ENCODE data around the gene ATP13A4. TPM values are rescaled to one million over a fixed set of nuclear protein-coding genes. Genes with fewer than 3 reads are reported as not detected.

ATP13A4 gene
- total and polyA plus RNA-seq, 2 of the 8 experiments (the other 6 are each of a cell fraction or from before 2014, with no cell fraction given): 0.12 TPM; not detected in 1

DNA sequence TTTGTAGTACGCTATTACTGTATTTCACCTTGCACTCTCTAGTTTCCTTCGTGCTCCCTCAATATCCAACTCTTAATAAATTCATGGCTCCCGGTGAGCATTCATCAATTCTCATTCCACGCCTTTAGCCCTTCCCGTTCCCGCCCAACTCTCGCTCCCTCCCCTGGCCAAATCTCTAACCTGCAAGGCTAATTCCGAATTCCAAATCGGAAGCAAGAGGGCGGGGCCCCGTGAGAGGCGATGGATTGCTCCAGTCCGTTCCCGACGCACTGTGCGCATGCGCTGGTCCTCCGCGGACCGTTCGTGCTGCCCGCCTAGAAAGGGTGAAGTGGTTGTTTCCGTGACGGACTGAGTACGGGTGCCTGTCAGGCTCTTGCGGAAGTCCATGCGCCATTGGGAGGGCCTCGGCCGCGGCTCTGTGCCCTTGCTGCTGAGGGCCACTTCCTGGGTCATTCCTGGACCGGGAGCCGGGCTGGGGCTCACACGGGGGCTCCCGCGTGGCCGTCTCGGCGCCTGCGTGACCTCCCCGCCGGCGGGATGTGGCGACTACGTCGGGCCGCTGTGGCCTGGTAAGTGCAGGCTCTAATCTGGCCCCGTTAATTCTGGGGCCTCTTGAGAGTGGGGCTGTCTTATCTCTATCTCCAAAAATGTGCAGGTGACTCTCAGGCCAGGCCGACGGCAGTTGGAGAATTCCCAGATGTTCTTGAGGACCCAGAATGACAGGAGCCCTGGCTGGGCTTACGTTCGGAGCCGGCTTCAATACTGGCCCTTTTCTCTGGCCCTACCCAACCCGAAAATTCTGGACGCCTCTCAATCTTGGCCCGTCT is 38.4 kb upstream of the ATP13A4 start, which contains the start of gene OPA1:
Gene OPA1, plus strand, starts transcription at position 368 of the 827 bp plus-strand sequence. Its CDS starts 170 bp downstream, at position 538.
- Histone ChIP-seq H4K20me1 (replicated peaks in 1 of 2; ENCODE audit: control insufficient read depth in 1 of 2, insufficient read depth in 2 of 2, low read length in 2 of 2) (no peaks in the 10 kb centered on the region), H3K27me3 (replicated peaks in 1 of 4; ENCODE audit: control insufficient read depth in 3 of 4, extremely low read depth in 1 of 4, insufficient read depth in 3 of 4, low read length in 3 of 4) (peaks cover 0 to 6% (median 2%) of the 10 kb centered on the region in 4 experiments; a peak in 3 of 7 replicates), H2BK12ac (ENCODE audit: low read depth, low read length) (no peak within 1 kb of the TSS), H3K56ac (replicated peaks; ENCODE audit: insufficient read length, low read depth, low read length) (no peak within 1 kb of the TSS), H2AFZ (ENCODE audit: low read length) (peak within 1 kb of the TSS; percentile 99), H3K18ac (ENCODE audit: extremely low read depth, low read length) (peak within 1 kb of the TSS; percentile 4; the same call in 1 of the 2 replicates), H2BK20ac (ENCODE audit: low read length) (no peak within 1 kb of the TSS), H3K23ac (ENCODE audit: insufficient read length) (no peak within 1 kb of the TSS), H3K4me1 (replicated peaks in 1 of 4; ENCODE audit: control insufficient read depth in 3 of 4, insufficient read depth in 4 of 4, low read length in 3 of 4) (peaks cover 0 to 4% (median 1%) of the 10 kb centered on the region in 4 experiments; a peak in 2 of 7 replicates), H3K4me3 (ENCODE audit: extremely low read depth in 1 of 4, insufficient read depth in 2 of 4, low read depth in 3 of 4, low read length in 4 of 4) (peak within 1 kb of the TSS; percentile 79 to 93 (median 90)), H2BK120ac (replicated peaks; ENCODE audit: low read depth, low read length) (no peak within 1 kb of the TSS), H3K23me2 (ENCODE audit: low read depth, low read length) (no peaks in the 10 kb centered on the region), H3K9ac (replicated peaks in 1 of 4; ENCODE audit: extremely low read depth in 1 of 4, low read depth in 3 of 4, low read length in 3 of 4) (peak within 1 kb of the TSS; percentile 54 to 83 (median 71)), H2BK15ac (ENCODE audit: low read length) (no peak within 1 kb of the TSS), H4K91ac (replicated peaks; ENCODE audit: insufficient read length, low read length) (peak within 1 kb of the TSS; percentile 67), H2AK5ac (ENCODE audit: low read depth, low read length) (no peak within 1 kb of the TSS), H3K79me1 (ENCODE audit: low read depth, low read length) (peaks cover 3% of the 10 kb centered on the region; the same call in 1 of the 2 replicates), H4K5ac (ENCODE audit: insufficient read length, low read depth, low read length) (peak within 1 kb of the TSS; percentile 28), H3K9me3 (ENCODE audit: insufficient read depth in 2 of 2, low read depth in 1 of 2, low read length in 1 of 2) (no peaks in the 10 kb centered on the region), H3K36me3 (ENCODE audit: control insufficient read depth in 2 of 4, insufficient read depth in 4 of 4, low read length in 3 of 4) (0 out of 8 replicates have a peak, but pooled peaks cover 0 to 2% (median 0%) of the 10 kb centered on the region in 4 experiments), H3K4ac (replicated peaks; ENCODE audit: insufficient read length, low read depth, low read length) (no peak within 1 kb of the TSS), H3K14ac (ENCODE audit: insufficient read length) (no peak within 1 kb of the TSS), H2BK5ac (ENCODE audit: low read depth, low read length) (no peak within 1 kb of the TSS), H3K79me2 (ENCODE audit: control insufficient read depth in 1 of 2, insufficient read depth in 2 of 2, low read length in 2 of 2) (peaks cover 3 to 44% of the 10 kb centered on the region in 2 experiments; a peak in 3 of 4 replicates), H3K27ac (ENCODE audit: low read depth, low read length) (peak within 1 kb of the TSS; percentile 33; the same call in 1 of the 2 replicates), H3K4me2 (ENCODE audit: insufficient read depth in 1 of 2, low read depth in 2 of 2, low read length in 2 of 2) (peak within 1 kb of the TSS; percentile 91 to 92), H4K8ac (ENCODE audit: extremely low read depth, insufficient read depth, low read length) (0 out of 2 replicates have a peak within 1 kb of the TSS, but pooled peaks have one; percentile 84)
- POLR2A ChIA-PET (ENCODE audit: partially characterized antibody): no interaction called here
- DNase-seq (ENCODE audit: low read depth in 1 of 2, low spot score in 2 of 2) (peak; percentile 97 to 98), FAIRE-seq (no peak)
- 2% methylated on average over 55 of the region's 55 CpGs; no CpG with 5 or more reads in 1 of the 2 experiments for WGBS, 2 experiments (ENCODE audit: extremely low coverage in 1 of 2, insufficient coverage in 1 of 2, insufficient read length in 1 of 2, insufficient replicate concordance in 2 of 2, low coverage in 1 of 2, low lambda C conversion rate in 2 of 2, missing lambda C conversion rate in 1 of 2)
- CTCF ChIA-PET (ENCODE audit: partially characterized antibody): no interaction called here
- TF ChIP-seq TAF7 (optimal IDR thresholded peaks at IDR 0.05; ENCODE audit: borderline replicate concordance, low read depth, low read length): peak; percentile 66
- TF ChIP-seq RFX5 (IDR thresholded peaks at IDR 0.05; ENCODE audit: borderline replicate concordance, low read depth, low read length): 0 out of 2 replicates have a peak, but pooled peaks have one; percentile 23
- peak; percentile 99 for TF ChIP-seq E2F6 (IDR thresholded peaks at IDR 0.05)
- TF ChIP-seq NANOG (IDR thresholded peaks at IDR 0.05; ENCODE audit: insufficient read depth, low read depth, low read length, poor library complexity, severe bottlenecking): no peak
- TF ChIP-seq SP1 (IDR thresholded peaks at IDR 0.05; ENCODE audit: low read depth, low read length): peak; percentile 66; the same call in 1 of the 2 replicates
- TF ChIP-seq SP4 (IDR thresholded peaks at IDR 0.05; ENCODE audit: low read length): peak; percentile 86
- TF ChIP-seq POLR2A (IDR thresholded peaks at IDR 0.05; ENCODE audit: control extremely low read depth in 1 of 2, low read depth in 2 of 2, low read length in 2 of 2): peak in 1 of 2 experiments; percentile 82; a peak in 2 of 3 replicates
- TF ChIP-seq, protein P1, sequence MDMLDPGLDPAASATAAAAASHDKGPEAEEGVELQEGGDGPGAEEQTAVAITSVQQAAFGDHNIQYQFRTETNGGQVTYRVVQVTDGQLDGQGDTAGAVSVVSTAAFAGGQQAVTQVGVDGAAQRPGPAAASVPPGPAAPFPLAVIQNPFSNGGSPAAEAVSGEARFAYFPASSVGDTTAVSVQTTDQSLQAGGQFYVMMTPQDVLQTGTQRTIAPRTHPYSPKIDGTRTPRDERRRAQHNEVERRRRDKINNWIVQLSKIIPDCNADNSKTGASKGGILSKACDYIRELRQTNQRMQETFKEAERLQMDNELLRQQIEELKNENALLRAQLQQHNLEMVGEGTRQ (IDR thresholded peaks at IDR 0.05; ENCODE audit: low read length): 0 out of 2 replicates have a peak, but pooled peaks have one; percentile 7
- TF ChIP-seq CBX5 (IDR thresholded peaks at IDR 0.05; ENCODE audit: low read depth, low read length): no peak
